Measurements from ENCODE around the gene GCKR. TPM values are rescaled to one million over a fixed set of nuclear protein-coding genes. Genes with fewer than 3 reads are reported as not detected.

GCKR gene
- polyA plus RNA-seq, 1 donor from 2014 or later = 2.5 TPM

- H3K27me3 ChIP-seq (ENCODE audit: insufficient read depth, low read depth, low read length) = no peaks in the 10 kb centered on the region
- no peaks in the 10 kb centered on the region for H4K20me1 ChIP-seq (ENCODE audit: insufficient read depth)
- TF ChIP-seq CTCF (IDR thresholded peaks at IDR 0.05; ENCODE audit: poor library complexity, severe bottlenecking) = no peak
- no peak for TF ChIP-seq RAD21 (conservative IDR thresholded peaks at IDR 0.05)
- peak; percentile 97 for TF ChIP-seq MXI1 (conservative IDR thresholded peaks at IDR 0.05; ENCODE audit: poor library complexity, severe bottlenecking)
- peak; percentile 93 for TF ChIP-seq EP300 (conservative IDR thresholded peaks at IDR 0.05; ENCODE audit: poor library complexity, severe bottlenecking)
- peak; percentile 55 for TF ChIP-seq REST (IDR thresholded peaks at IDR 0.05; ENCODE audit: borderline replicate concordance)
- TF ChIP-seq POLR2AphosphoS5 (IDR thresholded peaks at IDR 0.05) = peak; percentile 76
- peak; percentile 40 for TF ChIP-seq SMC3 (conservative IDR thresholded peaks at IDR 0.05; ENCODE audit: poor library complexity)
- H3K36me3 ChIP-seq (ENCODE audit: insufficient read depth, low read length) = no peaks in the 10 kb centered on the region
- peak within 1 kb of the TSS; percentile 72 for H3K4me2 ChIP-seq (ENCODE audit: low read length)
- H3K9ac ChIP-seq (ENCODE audit: low read length) = peak within 1 kb of the TSS; percentile 67
- no peaks in the 10 kb centered on the region for H3K9me2 ChIP-seq (ENCODE audit: insufficient read depth, low read length)
- no peaks in the 10 kb centered on the region for H3K9me3 ChIP-seq (ENCODE audit: low read length)
- H3K4me3 ChIP-seq (ENCODE audit: low read length) = peak within 1 kb of the TSS; percentile 73
- H3F3A ChIP-seq (ENCODE audit: insufficient read depth, low read length, poor library complexity, severe bottlenecking) = no peaks in the 10 kb centered on the region
- H3K79me2 ChIP-seq (replicated peaks; ENCODE audit: insufficient read depth, low read length) = no peaks in the 10 kb centered on the region
- peak within 1 kb of the TSS; percentile 82 for H3K27ac ChIP-seq (ENCODE audit: low read length)
- H2AFZ ChIP-seq (ENCODE audit: low read depth, low read length) = peak within 1 kb of the TSS; percentile 52
Measured at GRCh38 chr2:27489498-27490397, 6.9 kb upstream of the GCKR start, which contains the start of gene IFT172. TSS of gene IFT172 (minus strand) at chr2:27489743. CDS start at chr2:27489653, 90 bp downstream.

GRCh38 chr2:27492557-27492956 lies 4.1 kb upstream of the GCKR start:
- no peaks in the 10 kb centered on the region for H3K36me3 ChIP-seq (ENCODE audit: insufficient read depth, low read length)
- H3K9me3 ChIP-seq (ENCODE audit: low read length) = no peaks in the 10 kb centered on the region

More at GRCh38 chr2:27492557-27492956, 4.1 kb upstream of the GCKR start:
- Histone ChIP-seq H2AFZ (ENCODE audit: low read depth, low read length) (no peak overlapping the region), H3K27ac (ENCODE audit: low read length) (no peak overlapping the region), H3K79me2 (replicated peaks; ENCODE audit: insufficient read depth, low read length) (no peaks in the 10 kb centered on the region), H3K4me3 (ENCODE audit: low read length) (no peak overlapping the region), H3F3A (ENCODE audit: insufficient read depth, low read length, poor library complexity, severe bottlenecking) (no peaks in the 10 kb centered on the region), H4K20me1 (ENCODE audit: insufficient read depth) (no peaks in the 10 kb centered on the region), H3K9ac (ENCODE audit: low read length) (no peak overlapping the region), H3K27me3 (ENCODE audit: insufficient read depth, low read depth, low read length) (peaks cover 4% of the 10 kb centered on the region), H3K4me2 (ENCODE audit: low read length) (no peak overlapping the region), H3K9me2 (ENCODE audit: insufficient read depth, low read length) (no peaks in the 10 kb centered on the region)
- TF ChIP-seq TAF1 (IDR thresholded peaks at IDR 0.05; ENCODE audit: low read depth) (no peak), REST (IDR thresholded peaks at IDR 0.05; ENCODE audit: borderline replicate concordance) (no peak), RAD21 (conservative IDR thresholded peaks at IDR 0.05) (no peak), SMC3 (conservative IDR thresholded peaks at IDR 0.05; ENCODE audit: poor library complexity) (no peak), EZH2 (IDR thresholded peaks at IDR 0.05; ENCODE audit: borderline replicate concordance, insufficient read depth, low read length, poor library complexity, severe bottlenecking) (no peak), MXI1 (conservative IDR thresholded peaks at IDR 0.05; ENCODE audit: poor library complexity, severe bottlenecking) (no peak), CTCF (IDR thresholded peaks at IDR 0.05; ENCODE audit: poor library complexity, severe bottlenecking) (no peak), POLR2AphosphoS5 (IDR thresholded peaks at IDR 0.05) (no peak)
